ENCODE results near the gene XBP1.
A peak's percentile ranks its signal among the peaks of the same experiment; 100 is the strongest.
"Not testable (repeated sequence)": the region's sequence is repeated elsewhere in the genome, so short reads cannot be mapped to it uniquely, and the experiment has no call there.

Gene XBP1

GRCh38 chr22:28810821-28811491, 10.6 kb upstream of the XBP1 start:
- Histone ChIP-seq H2AFZ (ENCODE audit: low read depth, low read length, severe bottlenecking) (no peak overlapping the region), H3K79me2 (ENCODE audit: insufficient read depth, low read length) (no peaks in the 10 kb centered on the region), H3F3A (ENCODE audit: insufficient read depth) (peaks cover 2% of the 10 kb centered on the region; the same call in 1 of the 2 replicates), H4K20me1 (ENCODE audit: low read depth, low read length) (no peaks in the 10 kb centered on the region), H3K9me3 (ENCODE audit: insufficient read depth, low read length) (no peaks in the 10 kb centered on the region), H3K4me3 (ENCODE audit: insufficient read depth, low read length, poor library complexity, severe bottlenecking) (no peak overlapping the region), H3K27ac (ENCODE audit: low read depth, low read length) (no peak overlapping the region), H3K9me2 (replicated peaks; ENCODE audit: insufficient read depth, low read length) (no peaks in the 10 kb centered on the region), H3K9ac (ENCODE audit: low read length) (no peak overlapping the region), H3K27me3 (ENCODE audit: low read length) (no peaks in the 10 kb centered on the region), H3K36me3 (ENCODE audit: low read length) (no peaks in the 10 kb centered on the region), H3K4me2 (ENCODE audit: low read depth, low read length, poor library complexity, severe bottlenecking) (no peak overlapping the region)
- no peak for TF ChIP-seq EZH2phosphoT487 (conservative IDR thresholded peaks at IDR 0.05; ENCODE audit: low read length)
- no peak for TF ChIP-seq CTCF (IDR thresholded peaks at IDR 0.05; ENCODE audit: insufficient read depth, low read length, poor library complexity, severe bottlenecking)

GRCh38 chr22:28808716-28809355, 8.5 kb upstream of the XBP1 start:
- Histone ChIP-seq H3K4me3 (ENCODE audit: insufficient read depth, low read length, poor library complexity, severe bottlenecking) (no peak overlapping the region), H3K36me3 (ENCODE audit: low read length) (no peaks in the 10 kb centered on the region), H4K20me1 (ENCODE audit: low read depth, low read length) (no peaks in the 10 kb centered on the region), H3K9ac (ENCODE audit: low read length) (no peak overlapping the region), H2AFZ (ENCODE audit: low read depth, low read length, severe bottlenecking) (no peak overlapping the region), H3K27ac (ENCODE audit: low read depth, low read length) (no peak overlapping the region), H3K9me3 (ENCODE audit: insufficient read depth, low read length) (no peaks in the 10 kb centered on the region), H3K79me2 (ENCODE audit: insufficient read depth, low read length) (no peaks in the 10 kb centered on the region), H3F3A (ENCODE audit: insufficient read depth) (peaks cover 2% of the 10 kb centered on the region; the same call in 1 of the 2 replicates), H3K9me2 (replicated peaks; ENCODE audit: insufficient read depth, low read length) (no peaks in the 10 kb centered on the region), H3K4me2 (ENCODE audit: low read depth, low read length, poor library complexity, severe bottlenecking) (no peak overlapping the region), H3K27me3 (ENCODE audit: low read length) (no peaks in the 10 kb centered on the region)
- TF ChIP-seq EZH2phosphoT487 (conservative IDR thresholded peaks at IDR 0.05; ENCODE audit: low read length) (no peak), CTCF (IDR thresholded peaks at IDR 0.05; ENCODE audit: insufficient read depth, low read length, poor library complexity, severe bottlenecking) (no peak)

GRCh38 chr22:28805426-28805825, 5.1 kb upstream of the XBP1 start:
- not testable (repeated sequence) for H3K27me3 ChIP-seq (ENCODE audit: low read length); H3K79me2 ChIP-seq (ENCODE audit: insufficient read depth, low read length)

GRCh38 chr22:28802595-28803123, 2.3 kb upstream of the XBP1 start:
- Histone ChIP-seq H3K27me3 (ENCODE audit: low read length) (no peaks in the 10 kb centered on the region), H3K27ac (ENCODE audit: low read depth, low read length) (no peak overlapping the region), H4K20me1 (ENCODE audit: low read depth, low read length) (no peaks in the 10 kb centered on the region; the same call in 1 of the 2 replicates), H3F3A (ENCODE audit: insufficient read depth) (peaks cover 2% of the 10 kb centered on the region; the same call in 1 of the 2 replicates), H3K4me2 (ENCODE audit: low read depth, low read length, poor library complexity, severe bottlenecking) (peak overlapping the region; percentile 72), H3K36me3 (ENCODE audit: low read length) (no peaks in the 10 kb centered on the region), H3K9me3 (ENCODE audit: insufficient read depth, low read length) (no peaks in the 10 kb centered on the region), H3K79me2 (ENCODE audit: insufficient read depth, low read length) (0 out of 2 replicates have a peak, but pooled peaks cover 6% of the 10 kb centered on the region), H3K4me3 (ENCODE audit: insufficient read depth, low read length, poor library complexity, severe bottlenecking) (no peak overlapping the region), H2AFZ (ENCODE audit: low read depth, low read length, severe bottlenecking) (no peak overlapping the region), H3K9me2 (replicated peaks; ENCODE audit: insufficient read depth, low read length) (no peaks in the 10 kb centered on the region), H3K9ac (ENCODE audit: low read length) (no peak overlapping the region)
- TF ChIP-seq EZH2phosphoT487 (conservative IDR thresholded peaks at IDR 0.05; ENCODE audit: low read length) (no peak), CTCF (IDR thresholded peaks at IDR 0.05; ENCODE audit: insufficient read depth, low read length, poor library complexity, severe bottlenecking) (no peak)

More at GRCh38 chr22:28805426-28805825, 5.1 kb upstream of the XBP1 start:
- H3K4me2 ChIP-seq (ENCODE audit: low read depth, low read length, poor library complexity, severe bottlenecking); H2AFZ ChIP-seq (ENCODE audit: low read depth, low read length, severe bottlenecking); H3K9me2 ChIP-seq (replicated peaks; ENCODE audit: insufficient read depth, low read length); H3K36me3 ChIP-seq (ENCODE audit: low read length); H4K20me1 ChIP-seq (ENCODE audit: low read depth, low read length); H3K9ac ChIP-seq (ENCODE audit: low read length); H3F3A ChIP-seq (ENCODE audit: insufficient read depth); H3K27ac ChIP-seq (ENCODE audit: low read depth, low read length); H3K9me3 ChIP-seq (ENCODE audit: insufficient read depth, low read length); H3K4me3 ChIP-seq (ENCODE audit: insufficient read depth, low read length, poor library complexity, severe bottlenecking): not testable (repeated sequence)
